ENCODE measurements around the gene TRIM38.
A peak's percentile ranks its signal among the peaks of the same experiment; 100 is the strongest.
"Not testable (repeated sequence)": the region's sequence is repeated elsewhere in the genome, so short reads cannot be mapped to it uniquely, and the experiment has no call there.

The TRIM38 gene

DNA sequence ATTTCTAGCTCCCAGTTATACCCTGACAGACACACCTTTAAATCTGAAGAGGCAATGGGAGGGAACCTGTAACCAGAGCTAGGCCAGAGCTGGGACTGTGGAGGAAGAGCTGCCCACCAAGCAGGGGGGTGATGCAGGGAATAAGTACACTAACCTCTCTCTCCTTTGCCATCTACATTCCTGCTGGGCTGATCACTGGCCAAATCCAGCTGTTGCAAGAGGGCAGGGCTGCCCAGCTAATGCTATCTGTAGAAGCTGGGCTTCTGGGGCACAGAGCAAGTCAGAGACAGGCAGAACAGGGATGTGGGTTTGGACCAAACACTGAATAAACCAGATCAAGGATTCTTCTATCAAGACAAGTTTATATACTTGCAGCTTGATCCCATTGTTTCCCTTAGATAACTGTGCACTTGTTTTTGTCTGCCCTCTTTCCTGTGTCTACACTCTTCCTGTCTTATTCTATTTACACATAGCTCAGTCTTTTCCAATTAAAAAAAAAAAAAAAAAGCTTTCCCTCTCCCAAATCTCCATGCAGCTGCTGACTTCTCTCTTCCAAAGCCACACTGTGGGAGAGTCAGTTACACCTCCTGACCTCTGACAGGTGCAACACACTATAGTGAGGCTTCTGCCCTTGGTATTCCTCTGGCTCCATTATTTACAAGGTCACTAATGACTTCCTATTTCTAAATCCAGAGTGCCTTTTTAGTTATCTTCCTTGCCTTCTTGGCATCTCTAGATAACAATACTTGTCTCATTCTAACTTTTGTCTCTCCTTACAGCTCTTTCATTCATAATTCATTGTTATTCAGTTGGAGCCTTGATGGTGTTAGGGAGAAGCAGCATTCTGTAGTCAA, 43.7 kb downstream of the TRIM38 start:
- no peak for DNase-seq (ENCODE audit: low spot score)

DNA sequence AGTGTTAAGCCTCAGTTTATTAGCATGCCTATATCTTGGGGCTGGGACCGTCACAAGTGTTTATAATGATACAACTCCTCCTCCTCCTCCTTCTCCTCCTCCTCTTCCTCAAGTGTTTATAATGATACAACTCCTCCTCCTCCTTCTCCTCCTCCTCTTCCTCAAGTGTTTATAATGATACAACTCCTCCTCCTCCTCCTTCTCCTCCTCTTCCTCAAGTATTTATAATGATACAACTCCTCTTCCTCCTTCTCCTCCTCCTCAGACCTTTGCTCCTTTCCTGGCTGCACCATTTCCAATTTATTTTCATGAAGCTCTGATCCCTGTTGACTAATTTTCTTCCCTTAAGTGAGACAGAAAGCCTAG, 44.3 kb downstream of the TRIM38 start:
- DNase-seq (ENCODE audit: low spot score): not testable (repeated sequence)

DNA sequence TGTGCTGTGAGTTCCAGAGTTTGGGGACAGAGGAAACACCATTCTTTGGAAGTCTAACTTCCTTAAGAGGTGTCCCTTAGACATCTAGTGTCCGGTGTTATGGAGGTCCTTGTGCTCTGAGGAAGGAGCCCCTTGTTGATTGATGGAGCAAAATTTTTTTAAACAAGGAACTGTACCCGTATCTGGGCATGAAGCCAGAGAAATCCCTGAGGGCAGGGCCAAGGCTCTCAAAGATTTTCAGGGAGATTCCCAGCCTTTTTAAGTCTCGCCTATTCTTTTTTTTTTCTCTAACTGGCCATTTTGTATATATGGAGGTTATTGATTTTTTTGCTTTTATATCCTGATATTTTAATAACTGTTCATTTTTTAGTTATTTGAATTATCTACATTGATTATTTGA, 45.9 kb downstream of the TRIM38 start:
- no peak for DNase-seq (ENCODE audit: low spot score)

DNA sequence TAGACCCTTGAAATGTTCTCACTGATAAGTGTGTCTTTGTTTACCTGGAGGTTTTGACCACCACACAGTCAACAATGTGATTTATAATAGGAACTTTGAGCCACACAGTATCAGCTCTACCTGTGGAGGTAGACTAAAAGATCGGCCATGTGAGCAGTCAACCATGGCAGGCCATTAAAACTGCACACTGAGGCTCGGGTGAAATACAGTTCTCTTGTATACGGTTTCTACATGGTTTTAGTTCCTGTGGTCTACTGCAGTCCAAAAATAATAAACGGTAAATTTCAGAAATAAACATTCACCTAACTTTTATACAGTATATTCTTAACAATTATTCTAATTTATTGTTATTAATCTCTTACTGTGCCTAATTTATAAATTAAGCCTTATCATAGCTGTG, 47.2 kb downstream of the TRIM38 start:
- DNase-seq (ENCODE audit: low spot score): no peak

DNA sequence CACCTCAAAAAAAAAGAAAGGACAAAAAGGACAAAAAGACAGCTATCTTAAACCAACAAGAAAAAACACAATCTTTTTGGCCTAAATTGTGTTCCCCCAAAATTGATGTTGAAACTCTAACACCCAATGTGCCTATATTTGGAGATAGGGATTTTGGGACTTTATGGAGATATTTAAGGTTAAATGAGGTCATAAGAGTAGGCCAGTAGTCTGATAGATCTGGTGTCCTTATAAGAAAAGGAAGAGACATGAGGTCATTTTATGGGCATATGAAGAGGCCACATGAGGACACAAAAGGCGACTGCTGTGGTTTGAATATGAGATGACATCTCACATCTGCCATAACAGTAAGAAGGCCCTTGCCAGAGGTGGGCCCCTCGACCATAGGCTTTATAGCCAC, 49.5 kb downstream of the TRIM38 start:
- DNase-seq (ENCODE audit: low spot score): no peak

DNA sequence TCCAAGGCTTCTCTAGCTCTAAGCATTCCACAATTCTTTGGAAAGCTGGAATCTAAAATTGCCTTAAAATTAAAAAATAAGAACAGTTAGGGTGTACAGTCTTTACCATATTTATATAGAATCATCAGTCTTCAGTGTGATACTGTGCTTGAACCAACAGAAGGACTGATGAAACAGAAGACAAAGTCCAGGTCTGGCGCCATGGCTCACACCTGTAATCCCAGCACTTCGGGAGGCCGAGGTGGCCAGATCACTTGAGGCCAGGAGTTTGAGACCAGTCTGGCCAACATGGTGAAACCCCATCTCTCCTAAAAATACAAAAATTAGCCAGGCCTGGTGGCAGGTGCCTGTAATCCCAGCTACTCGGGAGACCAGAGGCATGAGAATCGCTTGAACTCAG, 51.8 kb downstream of the TRIM38 start:
- DNase-seq (ENCODE audit: low spot score): not testable (repeated sequence)

DNA sequence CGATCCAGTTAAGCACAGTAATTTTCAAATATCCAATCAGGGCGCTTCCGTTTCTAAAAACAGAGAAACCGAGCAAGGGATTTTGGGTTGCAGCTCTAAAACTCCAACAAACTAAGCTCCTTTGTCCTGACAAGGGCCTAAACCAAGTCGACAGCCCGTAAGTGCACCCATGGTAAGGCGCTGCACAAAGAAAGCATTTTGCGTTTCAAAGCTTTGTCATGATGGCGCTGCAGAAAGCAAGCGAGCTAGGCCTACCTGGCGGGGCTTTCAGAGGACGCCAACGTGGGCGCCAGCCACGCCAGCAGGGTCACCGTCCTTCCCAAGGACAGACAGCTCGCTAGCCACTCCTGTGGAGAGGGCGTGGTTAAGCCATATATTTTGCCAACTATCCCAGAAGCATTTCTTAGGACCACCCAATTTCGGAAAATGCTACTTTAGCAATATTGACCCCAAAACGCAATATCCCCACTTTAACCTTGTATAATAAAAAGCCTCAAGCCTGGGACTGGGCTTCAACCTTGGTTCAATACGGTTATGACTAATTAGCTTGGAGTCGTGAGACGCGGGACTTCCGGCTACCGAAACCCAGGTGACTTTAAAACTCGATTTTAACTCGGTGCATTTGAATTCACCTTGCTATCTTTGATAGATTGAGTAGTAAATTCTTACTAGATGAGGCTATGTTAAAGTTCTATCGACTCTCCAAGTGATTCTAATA, 53.8 kb downstream of the TRIM38 start:
- no peak for DNase-seq (ENCODE audit: low spot score)

DNA sequence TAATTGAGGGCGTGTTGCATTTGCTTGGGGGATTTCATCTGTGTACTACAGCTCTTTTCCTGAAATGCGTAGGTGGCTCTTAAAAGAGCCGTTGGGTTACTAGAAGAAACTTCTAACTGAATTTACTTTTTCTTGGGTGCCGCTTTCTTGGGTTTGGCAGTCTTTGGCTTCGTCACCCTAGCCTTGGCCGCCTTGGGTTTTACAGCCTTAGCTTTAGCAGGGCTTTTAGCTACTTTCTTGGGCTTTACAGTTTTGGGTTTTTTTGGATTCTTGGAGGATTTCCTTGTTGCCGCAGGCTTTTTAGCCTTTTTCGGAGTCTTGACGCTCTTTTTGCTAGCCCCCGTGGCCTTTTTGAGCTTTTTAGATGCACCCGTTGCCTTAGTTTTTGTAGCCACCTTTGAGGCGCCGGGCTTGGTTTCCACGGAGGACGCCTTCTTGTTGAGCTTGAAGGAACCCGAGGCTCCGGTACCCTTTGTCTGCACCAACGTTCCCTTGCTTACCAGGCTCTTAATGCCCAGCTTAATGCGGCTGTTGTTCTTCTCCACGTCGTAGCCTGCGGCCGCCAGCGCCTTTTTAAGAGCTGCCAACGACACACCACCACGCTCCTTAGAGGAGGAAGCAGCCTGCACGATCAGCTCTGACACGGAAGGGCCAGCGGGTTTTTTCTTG, 54.5 kb downstream of the TRIM38 start:
- DNase-seq (ENCODE audit: low spot score): no peak

DNA sequence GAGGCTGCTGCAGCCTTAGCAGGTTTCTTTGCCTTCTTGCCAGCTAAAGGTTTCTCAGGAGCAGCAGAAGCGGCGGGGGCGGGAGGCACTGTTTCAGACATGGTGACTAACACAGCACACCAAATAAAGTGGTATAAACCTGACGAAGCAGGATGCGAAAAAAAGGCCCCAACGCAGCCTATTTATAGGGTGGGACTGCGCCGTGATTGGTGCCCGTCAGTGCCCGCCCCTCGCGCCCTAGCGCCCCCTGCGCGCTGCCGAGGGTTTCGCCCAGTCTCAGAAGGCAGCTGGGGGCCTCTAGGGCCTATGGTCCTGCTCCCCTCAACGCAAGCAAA, 55.0 kb downstream of the TRIM38 start:
- peak; percentile 54 for DNase-seq (ENCODE audit: low spot score)

DNA sequence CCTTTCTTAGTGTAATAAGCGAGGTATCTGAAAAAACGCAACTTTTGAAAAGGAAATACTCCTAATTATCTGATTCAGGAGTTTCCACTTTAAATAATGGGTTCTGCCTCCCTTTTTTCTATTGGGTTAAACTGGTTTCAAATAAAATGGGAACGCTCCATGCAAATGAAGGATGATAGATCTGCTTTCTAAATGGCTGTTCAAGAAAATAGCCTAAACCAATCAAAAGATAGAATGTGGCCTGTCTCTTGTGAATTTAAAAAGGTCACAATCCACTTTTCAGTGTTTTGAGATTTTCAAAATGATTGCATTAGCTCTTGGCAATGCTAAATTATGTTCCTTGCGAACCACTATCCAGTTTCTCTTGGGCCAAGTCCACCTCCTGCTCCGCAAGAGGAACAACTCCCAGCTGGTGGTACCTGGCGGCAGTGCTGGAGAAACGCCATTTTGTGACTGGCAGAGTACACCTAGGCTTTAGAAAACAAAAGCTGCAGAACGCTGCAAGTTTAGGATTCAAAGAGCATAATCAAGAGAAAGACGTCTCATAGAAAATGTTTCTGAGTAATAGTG, 56.7 kb downstream of the TRIM38 start:
- no peak for DNase-seq (ENCODE audit: low spot score)

DNA sequence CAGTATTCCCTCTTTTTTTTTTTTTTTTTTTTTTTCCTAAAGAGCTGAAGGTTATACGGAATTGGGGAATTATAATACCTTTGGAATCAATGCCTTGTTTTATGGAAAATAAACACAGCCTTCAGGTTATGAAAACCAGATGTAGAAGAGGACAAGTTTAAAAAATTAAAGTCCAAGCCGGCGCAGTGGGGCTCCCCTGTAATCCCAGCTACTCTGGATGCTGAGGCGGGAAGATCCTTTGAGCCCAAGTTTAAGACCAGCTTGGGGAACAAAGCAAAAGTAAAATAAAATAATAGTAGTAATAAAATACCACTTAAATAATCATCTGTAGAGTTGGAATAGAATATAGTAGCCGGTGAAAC, 57.3 kb downstream of the TRIM38 start:
- DNase-seq (ENCODE audit: low spot score): no peak

DNA sequence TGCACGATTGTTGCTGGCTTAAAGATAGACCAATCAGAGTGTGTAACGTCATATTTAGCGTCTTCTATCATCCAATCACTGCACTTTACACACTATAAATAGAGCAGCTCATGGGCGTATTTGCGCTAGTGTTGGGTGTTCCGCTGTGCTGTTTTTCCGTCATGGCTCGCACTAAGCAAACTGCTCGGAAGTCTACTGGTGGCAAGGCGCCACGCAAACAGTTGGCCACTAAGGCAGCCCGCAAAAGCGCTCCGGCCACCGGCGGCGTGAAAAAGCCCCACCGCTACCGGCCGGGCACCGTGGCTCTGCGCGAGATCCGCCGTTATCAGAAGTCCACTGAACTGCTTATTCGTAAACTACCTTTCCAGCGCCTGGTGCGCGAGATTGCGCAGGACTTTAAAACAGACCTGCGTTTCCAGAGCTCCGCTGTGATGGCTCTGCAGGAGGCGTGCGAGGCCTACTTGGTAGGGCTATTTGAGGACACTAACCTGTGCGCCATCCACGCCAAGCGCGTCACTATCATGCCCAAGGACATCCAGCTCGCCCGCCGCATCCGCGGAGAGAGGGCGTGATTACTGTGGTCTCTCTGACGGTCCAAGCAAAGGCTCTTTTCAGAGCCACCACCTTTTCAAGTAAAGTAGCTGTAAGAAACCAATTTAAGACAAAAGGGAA, 57.9 kb downstream of the TRIM38 start:
- DNase-seq (ENCODE audit: low spot score): peak; percentile 97

DNA sequence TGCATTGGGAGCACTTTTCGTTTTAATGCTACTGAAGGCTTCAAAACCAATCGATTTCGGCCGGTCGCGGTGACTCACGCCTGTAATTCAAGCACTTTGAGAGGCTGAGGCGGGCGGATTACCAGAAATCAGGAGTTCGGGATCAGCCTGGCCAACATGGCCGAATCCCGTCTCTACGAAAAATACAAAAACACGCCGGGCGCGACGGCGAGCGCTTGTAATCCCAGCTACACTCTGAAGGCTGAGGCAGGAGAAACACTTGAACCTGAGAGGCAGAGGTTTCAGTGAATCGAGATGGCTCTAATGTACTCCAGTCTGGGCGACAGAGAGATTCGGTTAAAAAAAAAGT, 58.4 kb downstream of the TRIM38 start:
- no peak for DNase-seq (ENCODE audit: low spot score)

DNA sequence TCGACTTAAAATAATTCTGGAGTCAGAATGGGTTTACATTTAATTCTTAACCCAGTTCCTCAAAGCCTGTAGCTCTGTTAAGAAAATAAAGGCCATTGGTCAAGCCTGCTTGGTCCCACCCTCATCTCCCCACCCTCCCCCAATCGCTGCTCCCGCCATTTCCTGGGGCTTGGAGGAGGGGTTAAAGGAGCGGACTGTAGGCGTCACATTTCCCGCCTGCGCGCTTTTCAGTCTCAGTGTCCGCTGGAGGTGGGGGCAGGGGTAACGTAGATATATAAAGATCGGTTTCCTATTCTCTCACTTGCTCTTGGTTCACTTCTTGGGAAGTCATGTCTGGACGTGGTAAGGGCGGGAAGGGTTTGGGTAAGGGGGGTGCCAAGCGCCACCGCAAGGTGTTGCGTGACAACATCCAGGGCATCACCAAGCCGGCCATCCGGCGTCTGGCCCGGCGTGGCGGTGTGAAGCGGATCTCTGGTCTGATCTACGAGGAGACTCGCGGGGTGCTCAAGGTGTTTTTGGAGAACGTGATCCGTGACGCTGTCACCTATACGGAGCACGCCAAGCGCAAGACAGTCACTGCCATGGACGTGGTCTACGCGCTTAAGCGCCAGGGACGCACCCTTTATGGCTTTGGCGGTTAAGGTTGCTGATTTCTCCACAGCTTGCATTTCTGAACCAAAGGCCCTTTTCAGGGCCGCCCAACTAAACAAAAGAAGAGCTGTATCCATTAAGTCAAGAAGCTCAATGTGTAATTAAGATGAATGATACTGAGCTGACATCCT, 58.9 kb downstream of the TRIM38 start:
- peak; percentile 79 for DNase-seq (ENCODE audit: low spot score)

DNA sequence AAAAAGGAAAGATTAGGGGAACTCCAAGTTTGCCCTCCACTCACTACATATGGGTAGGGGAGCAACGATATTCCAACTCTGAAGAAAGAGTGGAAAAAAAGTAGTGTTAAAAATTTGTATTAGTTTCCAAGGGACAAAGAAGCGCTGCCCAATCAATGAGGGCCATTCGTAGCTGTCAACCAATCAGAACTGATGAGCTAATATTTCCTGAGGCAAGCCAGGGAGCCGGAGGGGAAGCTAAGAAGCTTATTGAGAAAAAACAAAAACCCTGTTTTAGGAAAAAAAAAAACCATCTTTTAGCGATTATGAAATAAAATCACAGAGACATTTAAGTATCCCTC, 59.5 kb downstream of the TRIM38 start:
- DNase-seq (ENCODE audit: low spot score): peak; percentile 81

DNA sequence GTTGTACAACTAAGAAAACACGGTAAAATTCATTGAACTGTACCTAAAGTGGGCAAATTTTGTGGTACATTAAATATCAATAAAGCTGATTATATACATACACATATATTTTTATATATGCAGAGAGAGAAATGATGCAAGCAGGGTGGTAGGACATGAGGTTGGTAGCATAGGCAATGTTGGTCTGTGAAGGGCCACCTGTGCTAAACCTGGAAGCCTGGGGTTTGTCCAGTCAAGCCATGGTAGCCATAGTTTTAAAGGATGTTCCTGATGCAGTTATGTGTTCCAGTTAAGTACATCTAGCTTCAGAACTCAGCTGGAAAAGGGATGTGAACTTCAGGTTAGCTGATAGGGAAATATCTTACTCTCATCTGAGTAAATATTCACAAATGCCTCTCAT, 60.1 kb downstream of the TRIM38 start:
- DNase-seq (ENCODE audit: low spot score): no peak

DNA sequence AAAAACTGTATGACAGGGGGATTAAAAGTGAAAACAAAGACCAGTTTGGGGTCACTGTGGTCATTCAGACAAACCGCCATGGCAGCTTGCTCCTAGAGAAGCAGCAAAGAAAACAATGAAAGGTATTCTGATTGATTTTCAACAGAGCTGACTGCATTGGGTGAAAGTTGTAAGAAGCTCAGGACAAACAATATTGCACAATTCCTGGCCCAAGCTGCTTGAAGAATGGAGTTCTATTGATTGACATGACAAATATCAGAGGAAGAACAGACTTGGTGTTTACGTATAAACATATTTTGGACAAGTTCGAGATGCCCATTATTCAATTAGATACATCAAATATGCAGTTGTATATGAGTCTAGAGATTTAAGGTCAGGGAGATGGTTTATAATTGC, 62.0 kb downstream of the TRIM38 start:
- DNase-seq (ENCODE audit: low spot score): peak; percentile 38

DNA sequence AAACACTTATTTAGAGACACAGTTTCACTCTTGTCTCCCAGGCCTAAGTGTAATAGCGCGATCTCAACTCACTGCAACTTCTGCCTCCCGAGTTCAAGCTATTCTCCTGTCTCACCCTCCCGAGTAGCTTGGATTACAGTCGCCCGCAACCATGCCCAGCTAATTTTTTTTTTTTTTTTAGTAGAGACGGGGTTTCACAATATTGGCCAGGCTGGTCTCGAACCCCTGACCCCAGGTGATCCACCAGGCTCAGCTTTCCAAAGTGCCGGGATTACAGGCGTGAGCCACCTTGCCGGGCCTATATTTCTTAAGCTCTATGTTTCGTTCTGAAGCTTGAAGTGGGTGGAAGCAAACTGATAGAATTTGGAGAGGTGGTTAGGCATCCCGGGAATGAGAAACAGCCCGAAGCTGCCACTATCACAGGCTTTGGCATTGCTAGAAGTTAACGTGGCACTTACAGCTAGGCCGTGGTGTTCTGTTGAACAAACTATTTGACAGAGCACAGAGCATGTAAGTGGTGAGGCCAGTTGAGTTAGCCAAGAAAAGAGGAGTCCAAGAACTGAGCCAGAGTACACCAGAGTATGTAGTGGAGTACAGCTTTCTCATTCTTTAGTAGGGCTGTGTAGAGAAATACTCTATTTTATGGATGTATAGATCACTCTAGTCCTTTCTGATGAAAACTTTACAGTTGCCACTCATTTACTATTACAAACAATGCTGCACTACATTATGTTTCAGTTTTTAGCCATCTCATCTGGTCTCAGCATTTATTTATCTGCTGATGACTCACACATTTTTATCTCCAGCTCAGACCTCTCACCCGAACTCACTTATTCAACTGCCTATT, 62.7 kb downstream of the TRIM38 start:
- peak; percentile 88 for DNase-seq (ENCODE audit: low spot score)

DNA sequence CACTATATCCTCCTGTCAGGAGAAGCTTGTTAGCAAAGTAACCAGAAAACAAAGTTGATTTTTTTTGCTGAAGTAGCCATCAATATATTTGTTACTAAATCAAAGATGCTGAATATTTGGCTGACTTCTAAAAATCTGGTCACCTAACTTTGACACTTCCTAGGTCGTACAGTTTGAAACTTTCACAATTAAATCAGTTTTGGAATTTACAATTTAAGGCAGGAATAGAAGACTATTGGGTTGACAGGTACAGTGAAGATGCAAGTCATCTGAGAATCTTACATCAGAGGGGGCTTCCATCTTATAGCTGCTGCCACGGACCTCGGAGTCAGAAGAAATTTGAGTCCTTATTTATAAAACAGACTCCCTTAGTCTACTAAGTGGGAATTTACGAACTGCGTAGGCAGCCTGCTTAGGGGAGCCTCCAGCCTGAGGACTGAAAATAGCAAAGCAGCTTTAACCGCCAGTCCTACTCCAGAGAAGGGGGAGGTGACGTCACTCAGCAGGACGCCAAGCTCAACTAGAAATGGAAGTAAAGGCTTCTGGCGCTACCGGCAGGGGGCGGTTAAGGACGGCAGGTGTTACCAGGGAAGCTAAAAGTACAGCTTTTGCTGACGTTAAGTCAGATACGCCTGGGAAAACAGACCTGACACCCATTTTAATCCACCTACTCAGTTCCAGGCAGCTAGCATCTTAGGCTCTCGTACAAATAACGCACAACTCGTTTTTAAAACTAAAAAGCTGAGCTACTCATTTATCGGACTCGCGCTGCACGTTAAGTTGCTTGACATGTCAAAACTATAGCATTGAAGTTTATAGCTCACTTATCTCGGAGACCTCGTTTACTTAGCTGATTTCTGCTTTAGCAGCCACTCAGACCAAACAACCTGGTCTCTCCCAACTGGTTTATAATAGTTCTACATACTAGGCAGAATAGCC, 63.6 kb downstream of the TRIM38 start:
- DNase-seq (ENCODE audit: low spot score): peak; percentile 98
